HUES48 (cell line): ENCODE data around the gene HORMAD2.

Experiments used
- H3K27ac ChIP-seq: one replicate; pipeline ENCODE4 v1.7.0; 2013; ENCODE audit warnings: low read depth, low read length, inconsistent platforms
- H3K27me3 ChIP-seq: 2 replicates; pipeline ENCODE4 v1.6.1; 2013; ENCODE audit warnings: mild to moderate bottlenecking, low read length; ENCODE audit not compliant: control insufficient read depth, insufficient read depth
- H3K36me3 ChIP-seq: 2 replicates; pipeline ENCODE4 v1.6.1; 2013; ENCODE audit warnings: low read length; ENCODE audit not compliant: control insufficient read depth, insufficient read depth
- H3K4me1 ChIP-seq: 2 replicates; pipeline ENCODE4 v1.6.1; 2013; ENCODE audit warnings: mild to moderate bottlenecking, low read length; ENCODE audit not compliant: control insufficient read depth, insufficient read depth
- H3K4me3 ChIP-seq: 2 replicates; pipeline ENCODE4 v1.5.1; 2013; ENCODE audit warnings: mild to moderate bottlenecking, low read depth, low read length
- H3K9ac ChIP-seq: 2 replicates; pipeline ENCODE4 v1.6.1; 2013; ENCODE audit warnings: mild to moderate bottlenecking, low read depth, low read length, moderate library complexity
- H3K9me3 ChIP-seq: 2 replicates; pipeline ENCODE4 v1.6.1; 2013; ENCODE audit warnings: low read length; ENCODE audit not compliant: control insufficient read depth, insufficient read depth

HORMAD2 gene

DNA sequence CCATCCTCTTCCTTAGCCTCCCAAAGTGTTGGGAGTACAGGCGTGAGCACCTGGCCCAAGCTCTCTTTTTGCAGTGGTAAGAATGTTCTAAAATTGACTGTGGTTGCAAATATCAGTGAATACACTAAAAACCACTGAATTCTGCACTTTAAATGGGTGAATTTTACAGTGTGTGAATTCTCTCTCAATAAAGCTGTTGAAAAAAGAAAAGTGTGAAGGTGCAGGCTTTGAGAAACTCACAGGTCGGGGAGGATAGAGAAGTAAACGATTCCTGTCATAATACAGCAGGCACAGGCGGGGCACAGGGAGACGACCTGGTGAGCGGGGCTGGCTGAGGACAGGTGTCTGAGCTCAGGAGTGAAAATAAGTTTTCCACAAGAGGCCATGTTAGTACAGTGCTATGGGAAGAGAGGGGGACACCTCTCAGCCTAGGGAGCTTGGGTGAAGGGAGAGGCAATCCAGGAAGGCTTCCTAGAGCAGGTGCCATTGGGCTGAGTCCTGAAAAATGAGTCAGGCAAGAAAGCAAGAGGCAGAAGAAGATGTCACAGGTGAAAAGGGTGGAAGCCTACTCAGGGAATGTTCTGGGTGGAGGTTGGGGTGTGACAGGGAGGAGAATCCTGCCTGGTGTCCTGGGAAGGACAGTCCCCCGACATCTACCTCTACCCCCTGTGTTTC is 140.2 kb downstream of the HORMAD2 start:
- H3K4me1 ChIP-seq: no peaks in the 10 kb centered on the region
- no peak overlapping the region for H3K4me3 ChIP-seq
- no peak overlapping the region for H3K9ac ChIP-seq
- no peaks in the 10 kb centered on the region for H3K27me3 ChIP-seq
- no peak overlapping the region for H3K27ac ChIP-seq
- H3K9me3 ChIP-seq: no peaks in the 10 kb centered on the region
- H3K36me3 ChIP-seq: no peaks in the 10 kb centered on the region

DNA sequence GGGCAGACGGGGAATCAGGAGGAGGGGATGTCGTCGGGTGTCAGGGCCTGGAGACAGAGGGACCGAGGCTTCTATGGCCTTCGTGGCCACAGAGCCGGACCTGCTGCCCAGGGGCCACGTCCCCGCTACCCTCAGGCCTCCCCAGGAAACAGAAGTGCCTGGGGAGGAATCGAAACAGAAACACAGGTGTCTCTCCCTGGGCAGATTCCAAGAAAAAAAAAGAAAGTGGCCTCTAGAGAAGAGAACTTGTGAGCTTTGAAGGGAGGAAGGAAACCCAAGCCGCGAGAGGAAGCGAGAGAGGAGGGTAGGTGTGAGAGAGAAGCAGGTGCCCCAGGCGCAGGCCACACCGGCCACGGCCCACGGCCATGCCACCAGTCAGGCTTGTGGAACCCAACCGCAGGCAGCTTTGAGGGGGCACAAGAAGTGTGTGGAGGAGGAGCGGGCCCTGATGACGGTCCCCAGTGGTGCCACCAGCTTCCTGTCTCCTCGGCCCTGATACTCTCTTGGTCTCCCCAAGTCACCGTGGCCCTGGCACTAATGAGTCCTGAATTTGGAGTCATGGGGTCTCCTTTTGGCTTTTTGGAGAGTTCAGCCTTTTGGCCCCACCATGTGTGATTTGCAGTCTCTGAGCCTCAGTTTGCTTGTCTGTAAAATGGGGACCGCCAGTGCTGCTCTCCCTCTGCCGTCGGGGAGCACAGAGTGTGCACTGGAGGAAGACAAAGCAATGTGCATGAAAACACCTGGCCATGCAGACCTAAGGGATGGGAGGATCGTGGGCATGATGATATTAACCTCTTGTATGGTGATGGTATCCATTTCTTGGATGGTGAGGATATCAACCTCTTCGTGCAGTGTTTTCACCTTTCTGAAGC is 141.1 kb downstream of the HORMAD2 start:
- Histone ChIP-seq H3K27me3 (no peaks in the 10 kb centered on the region), H3K27ac (no peak overlapping the region), H3K9ac (no peak overlapping the region), H3K4me3 (no peak overlapping the region), H3K4me1 (no peaks in the 10 kb centered on the region), H3K9me3 (no peaks in the 10 kb centered on the region), H3K36me3 (no peaks in the 10 kb centered on the region)

DNA sequence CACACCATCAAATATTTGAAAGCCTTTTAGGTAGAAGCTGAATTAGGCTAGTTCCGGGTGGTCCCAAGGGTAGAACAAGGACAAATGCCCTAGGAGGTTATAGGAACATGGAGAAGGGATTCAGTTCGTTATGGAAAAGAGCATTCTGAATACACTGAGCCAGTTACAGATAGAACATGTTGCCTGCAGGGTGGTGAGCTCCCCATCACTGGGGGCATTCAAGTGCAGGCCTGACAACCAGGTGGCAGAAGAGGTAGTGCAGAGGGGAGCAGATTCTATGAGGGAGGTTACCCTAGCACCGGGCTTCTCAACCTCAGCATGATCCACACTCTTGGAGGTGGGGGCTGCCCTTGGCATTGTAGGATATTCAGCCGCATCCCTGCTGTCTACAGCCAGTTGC is 142.1 kb downstream of the HORMAD2 start:
- H3K9ac ChIP-seq: no peak overlapping the region
- no peak overlapping the region for H3K4me3 ChIP-seq
- H3K36me3 ChIP-seq: no peaks in the 10 kb centered on the region
- no peaks in the 10 kb centered on the region for H3K9me3 ChIP-seq
- H3K27me3 ChIP-seq: no peaks in the 10 kb centered on the region
- no peak overlapping the region for H3K27ac ChIP-seq
- no peaks in the 10 kb centered on the region for H3K4me1 ChIP-seq

DNA sequence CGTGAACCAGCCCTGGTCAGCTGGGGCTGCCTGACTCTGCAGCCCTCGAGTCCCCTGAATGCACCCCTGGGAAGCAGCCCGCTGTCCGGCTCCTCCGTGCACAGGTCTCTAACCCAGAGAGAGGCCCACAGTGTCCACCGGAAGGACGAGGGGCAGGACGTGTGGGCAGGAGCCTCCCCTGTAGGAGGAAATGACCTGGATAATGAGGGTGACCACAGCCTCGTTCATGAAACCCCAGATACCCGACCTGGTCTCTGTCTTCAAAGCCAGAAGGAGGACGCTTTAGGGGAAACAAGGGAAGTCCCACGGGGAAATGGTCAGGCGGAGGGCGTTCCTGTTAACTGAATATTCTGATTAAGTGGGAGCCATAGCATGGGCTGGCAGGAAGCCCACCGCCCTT is 143.0 kb downstream of the HORMAD2 start:
- Histone ChIP-seq H3K9me3 (no peaks in the 10 kb centered on the region), H3K4me1 (0 out of 2 replicates have a peak, but pooled peaks cover under 1% of the 10 kb centered on the region), H3K36me3 (no peaks in the 10 kb centered on the region), H3K27me3 (no peaks in the 10 kb centered on the region), H3K4me3 (no peak overlapping the region), H3K9ac (no peak overlapping the region), H3K27ac (no peak overlapping the region)

DNA sequence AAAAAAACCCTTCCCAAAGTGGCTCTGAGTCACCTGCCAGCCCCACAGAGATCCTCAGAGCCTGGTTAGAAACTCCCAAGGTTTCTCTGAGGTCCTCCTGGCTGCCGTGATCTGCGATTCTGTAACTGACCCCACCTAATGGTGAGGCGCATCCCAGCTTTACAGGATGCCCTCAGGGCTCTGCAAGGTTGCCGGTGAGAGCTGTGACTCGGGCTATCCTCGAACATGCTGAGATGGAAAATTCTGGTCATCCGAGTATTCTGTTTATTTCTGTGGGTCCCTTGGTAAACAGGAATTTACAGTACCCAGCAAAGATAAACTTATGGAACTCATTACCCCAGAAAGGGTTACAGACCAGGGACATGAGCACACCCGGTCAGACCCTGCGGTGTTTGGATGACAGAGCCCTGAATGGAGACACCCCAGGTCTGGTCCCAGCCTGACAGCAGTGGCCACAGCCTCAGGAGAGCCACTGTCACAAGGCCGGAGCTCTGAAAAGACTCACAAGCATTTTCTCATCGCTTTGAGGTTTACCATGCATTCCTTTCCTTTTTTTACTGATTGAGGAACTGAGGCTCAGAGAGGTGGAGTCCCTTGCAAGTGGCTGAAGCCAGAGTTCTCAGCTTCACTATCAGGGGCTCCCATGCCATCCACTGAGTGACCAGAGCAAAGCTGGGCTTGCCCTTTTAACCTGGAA is 144.0 kb downstream of the HORMAD2 start:
- Histone ChIP-seq H3K27ac (peak overlapping the region; percentile 48), H3K9ac (no peak overlapping the region), H3K27me3 (no peaks in the 10 kb centered on the region), H3K4me1 (peaks cover 9% of the 10 kb centered on the region), H3K9me3 (no peaks in the 10 kb centered on the region), H3K36me3 (no peaks in the 10 kb centered on the region), H3K4me3 (no peak overlapping the region)

DNA sequence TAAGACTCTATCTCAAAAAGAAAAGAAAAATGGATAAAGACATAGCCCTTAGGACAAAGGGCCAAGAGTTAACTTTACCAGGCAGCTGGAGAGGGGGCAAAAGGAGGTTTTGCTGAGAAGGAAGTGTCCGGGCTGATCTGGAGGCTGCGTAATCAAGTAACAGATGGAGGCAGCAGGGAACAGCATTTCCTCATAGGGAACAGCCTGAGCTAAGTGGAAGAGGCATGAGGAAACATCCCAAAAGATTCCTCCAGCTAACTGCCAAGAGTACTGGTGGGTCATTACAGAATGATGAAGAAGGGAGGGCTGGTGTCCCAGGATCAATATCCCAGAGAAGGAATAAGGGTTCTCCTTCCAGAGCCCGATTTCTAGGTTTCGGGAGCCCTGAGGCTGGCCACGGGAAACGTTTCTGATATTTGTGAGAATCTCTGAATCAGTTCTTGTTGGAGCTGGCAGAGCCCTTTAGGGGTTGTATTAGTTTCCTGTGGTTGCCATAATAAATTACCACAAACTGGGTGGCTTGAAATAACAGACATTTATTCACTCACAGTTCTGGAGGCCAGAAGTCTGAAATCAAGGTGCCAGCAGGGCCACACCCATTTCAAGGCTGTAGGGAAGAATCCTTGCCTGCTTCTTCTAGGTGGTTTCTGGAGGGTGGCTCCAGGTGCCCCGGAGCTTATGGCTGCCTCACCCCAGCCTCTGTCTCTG is 145.1 kb downstream of the HORMAD2 start:
- no peaks in the 10 kb centered on the region for H3K36me3 ChIP-seq
- H3K27me3 ChIP-seq: no peaks in the 10 kb centered on the region
- no peak overlapping the region for H3K9ac ChIP-seq
- H3K4me3 ChIP-seq: no peak overlapping the region
- H3K9me3 ChIP-seq: no peaks in the 10 kb centered on the region
- H3K4me1 ChIP-seq: peaks cover 9% of the 10 kb centered on the region
- no peak overlapping the region for H3K27ac ChIP-seq

DNA sequence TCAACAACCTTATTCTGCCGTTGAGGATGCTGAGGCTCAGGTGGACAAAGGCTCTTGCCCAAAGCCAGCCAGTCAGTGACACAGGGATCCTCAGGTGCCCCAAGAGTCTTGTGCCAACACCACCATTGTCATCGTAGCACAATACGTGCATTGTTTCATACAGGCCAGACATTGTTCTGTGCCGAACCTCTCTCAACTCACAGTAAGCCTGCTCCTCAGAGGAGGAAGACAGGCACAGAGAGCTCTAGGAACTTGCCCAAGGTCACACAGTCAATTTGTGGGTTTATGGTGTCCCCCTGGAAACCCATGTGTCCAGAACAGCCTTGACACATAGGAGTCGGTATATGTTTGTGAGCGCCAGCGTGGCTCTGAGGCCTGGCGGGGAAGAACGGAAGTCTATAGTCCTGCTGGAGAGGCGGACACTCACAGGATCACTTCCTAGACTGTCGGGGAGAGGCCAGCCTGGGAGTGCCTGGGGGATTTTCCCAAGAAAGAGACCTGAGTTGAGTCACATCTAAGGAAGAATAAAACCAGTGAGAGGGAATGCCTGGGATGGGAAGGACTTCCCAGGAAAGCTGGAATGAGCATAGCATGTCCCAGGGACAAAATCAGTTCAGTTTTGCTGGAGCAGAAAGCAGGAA is 146.0 kb downstream of the HORMAD2 start:
- Histone ChIP-seq H3K4me1 (peaks cover 9% of the 10 kb centered on the region), H3K9ac (no peak overlapping the region), H3K27me3 (no peaks in the 10 kb centered on the region), H3K4me3 (no peak overlapping the region), H3K9me3 (no peaks in the 10 kb centered on the region), H3K36me3 (no peaks in the 10 kb centered on the region), H3K27ac (no peak overlapping the region)
